ENCODE results near the gene MYCBP.

GRCh38 chr1:38917772-38918171 is 44.6 kb upstream of the MYCBP start:
- TF ChIP-seq SIN3A (IDR thresholded peaks at IDR 0.05; ENCODE audit: borderline replicate concordance, insufficient read depth, low read depth, low read length): no peak
- no peak for TF ChIP-seq CTCF (IDR thresholded peaks at IDR 0.05)
